Measurements from ENCODE around the gene FDXACB1. TPM values are rescaled to one million over a fixed set of nuclear protein-coding genes. Genes with fewer than 3 reads are reported as not detected.
"Not testable (repeated sequence)": the region's sequence is repeated elsewhere in the genome, so short reads cannot be mapped to it uniquely, and the experiment has no call there.

FDXACB1 gene
- total RNA-seq, 1 donor from 2014 or later, result 10.2 TPM

- FAIRE-seq (peak; percentile 23), DNase-seq (ENCODE audit: low spot score in 2 of 2) (peak in 1 of 2 donors; percentile 61)
Measured at GRCh38 chr11:111910676-111911562, 32.0 kb upstream of the FDXACB1 start.

GRCh38 chr11:111909378-111909777 lies 30.4 kb upstream of the FDXACB1 start:
- no peak for DNase-seq (ENCODE audit: low spot score in 2 of 2)
- no peak for FAIRE-seq

- DNase-seq (ENCODE audit: low spot score in 2 of 2) (no peak), FAIRE-seq (no peak)
Measured at GRCh38 chr11:111908639-111909305, 29.8 kb upstream of the FDXACB1 start.

- DNase-seq (ENCODE audit: low spot score in 2 of 2) (no peak), FAIRE-seq (no peak)
Measured at GRCh38 chr11:111906680-111907079, 27.7 kb upstream of the FDXACB1 start.

GRCh38 chr11:111905411-111905810 lies 26.4 kb upstream of the FDXACB1 start:
- FAIRE-seq, result no peak

GRCh38 chr11:111886844-111887243 lies 7.9 kb upstream of the FDXACB1 start:
- no peak for DNase-seq (ENCODE audit: low spot score in 2 of 2)
- no peak for FAIRE-seq

More at GRCh38 chr11:111905411-111905810, 26.4 kb upstream of the FDXACB1 start:
- DNase-seq (ENCODE audit: low spot score in 2 of 2), result no peak

- peak; percentile 59 for FAIRE-seq
- DNase-seq (ENCODE audit: low spot score in 2 of 2), result no peak
Measured at GRCh38 chr11:111886032-111886431, 7.1 kb upstream of the FDXACB1 start.

- FAIRE-seq; DNase-seq (ENCODE audit: low spot score in 2 of 2): not testable (repeated sequence)
Measured at GRCh38 chr11:111885053-111885452, 6.1 kb upstream of the FDXACB1 start.

- DNase-seq (ENCODE audit: low spot score in 2 of 2) (no peak), FAIRE-seq (no peak)
Measured at GRCh38 chr11:111882202-111882601, 3.2 kb upstream of the FDXACB1 start.

GRCh38 chr11:111879637-111879960 lies 634 bp upstream of the FDXACB1 start:
- DNase-seq (ENCODE audit: low spot score in 2 of 2), result no peak
- no peak for FAIRE-seq

GRCh38 chr11:111878385-111878848 lies 548 bp downstream of the FDXACB1 start:
- no peak for DNase-seq (ENCODE audit: low spot score in 2 of 2)
- no peak for FAIRE-seq

GRCh38 chr11:111871693-111872161 lies 7.2 kb downstream of the FDXACB1 start:
- no peak for FAIRE-seq
- peak in 1 of 2 donors; percentile 45 for DNase-seq (ENCODE audit: low spot score in 2 of 2)

- FAIRE-seq (no peak), DNase-seq (ENCODE audit: low spot score in 2 of 2) (peak; percentile 80 to 84)
Measured at GRCh38 chr11:111870886-111871692, 7.9 kb downstream of the FDXACB1 start, which contains the start of gene ALG9. TSS of gene ALG9 (minus strand) at chr11:111871581. CDS start at chr11:111871482, 99 bp downstream.

GRCh38 chr11:111870522-111870885 lies 8.5 kb downstream of the FDXACB1 start:
- DNase-seq (ENCODE audit: low spot score in 2 of 2) (no peak), FAIRE-seq (no peak)

GRCh38 chr11:111870113-111870512 lies 8.9 kb downstream of the FDXACB1 start:
- FAIRE-seq, result no peak

GRCh38 chr11:111860257-111860656 lies 18.7 kb downstream of the FDXACB1 start:
- DNase-seq (ENCODE audit: low spot score in 2 of 2) (no peak), FAIRE-seq (no peak)

More at GRCh38 chr11:111870113-111870512, 8.9 kb downstream of the FDXACB1 start:
- no peak for DNase-seq (ENCODE audit: low spot score in 2 of 2)

- no peak for DNase-seq (ENCODE audit: low spot score in 2 of 2)
- FAIRE-seq, result no peak
Measured at GRCh38 chr11:111855506-111855905, 23.5 kb downstream of the FDXACB1 start.

GRCh38 chr11:111852103-111852502 lies 26.9 kb downstream of the FDXACB1 start:
- FAIRE-seq (no peak), DNase-seq (ENCODE audit: low spot score in 2 of 2) (no peak)

- FAIRE-seq (no peak), DNase-seq (ENCODE audit: low spot score in 2 of 2) (no peak)
Measured at GRCh38 chr11:111851636-111852035, 27.3 kb downstream of the FDXACB1 start.

- DNase-seq (ENCODE audit: low spot score in 2 of 2) (no peak), FAIRE-seq (no peak)
Measured at GRCh38 chr11:111851067-111851466, 27.9 kb downstream of the FDXACB1 start.
